Measurements from ENCODE around the gene UBE2G2. TPM values are rescaled to one million over a fixed set of nuclear protein-coding genes. Genes with fewer than 3 reads are reported as not detected.

Gene UBE2G2
- total RNA-seq, 1 experiment from 2014 or later = 117 TPM

DNA sequence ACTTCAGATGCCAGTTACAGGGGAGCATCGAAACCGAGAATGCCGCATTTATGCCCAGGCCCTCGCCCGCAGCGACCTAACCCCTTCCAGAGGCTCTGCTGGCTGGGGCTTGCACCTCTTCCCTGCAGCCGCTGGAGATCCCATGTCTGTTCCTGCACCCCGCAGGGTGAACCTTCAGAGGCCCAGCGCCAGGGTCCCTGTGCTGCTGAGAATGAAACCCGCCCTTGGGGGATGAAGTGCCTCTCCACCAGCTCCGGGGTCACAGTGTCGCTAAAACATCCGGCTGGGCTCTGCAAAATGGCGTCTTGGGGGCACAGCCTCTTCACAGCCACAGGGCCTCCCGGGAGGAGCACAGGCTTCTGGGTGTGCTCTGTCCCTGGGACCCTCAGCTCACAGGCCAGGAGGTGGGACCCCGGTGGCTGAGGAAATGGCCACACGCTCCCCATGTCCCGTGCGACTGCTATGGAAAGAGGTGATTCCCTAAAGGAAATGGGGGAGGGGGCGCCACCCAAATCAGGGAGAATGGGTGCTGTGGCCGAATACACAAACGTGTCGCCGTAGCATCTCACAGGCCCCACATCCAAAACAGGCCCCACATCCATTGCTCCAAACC is 50.3 kb downstream of the UBE2G2 start:
- H3K4me1 Mint-ChIP-seq = peaks cover 55% of the 10 kb centered on the region
- H3K27ac Mint-ChIP-seq = no peak overlapping the region
- H3K4me3 Mint-ChIP-seq = no peak overlapping the region
- H3K27me3 Mint-ChIP-seq (ENCODE audit: low read depth) = peaks cover 36% of the 10 kb centered on the region
- DNase-seq (ENCODE audit: low spot score) (no peak), ATAC-seq (no peak)
- peaks cover 44% of the 10 kb centered on the region for H3K36me3 Mint-ChIP-seq
- CTCF ChIA-PET = interaction anchor here (0.9 to 2.8 kb wide), 2 partner anchors 10 to 241 kb away, joined by 3 to 7 read pairs; no protein-coding TSS in a partner anchor
- TF ChIP-seq CREM (CRISPR knock-in tag; IDR thresholded peaks at IDR 0.05) (no peak), FOXJ3 (CRISPR knock-in tag; IDR thresholded peaks at IDR 0.05; ENCODE audit: borderline replicate concordance) (no peak), NFATC4 (CRISPR knock-in tag; IDR thresholded peaks at IDR 0.05) (no peak), HMGA2 (CRISPR knock-in tag; IDR thresholded peaks at IDR 0.05) (no peak), NR2C2 (CRISPR knock-in tag; IDR thresholded peaks at IDR 0.05) (no peak), ETV6 (CRISPR knock-in tag; IDR thresholded peaks at IDR 0.05) (no peak), SP1 (CRISPR knock-in tag; conservative IDR thresholded peaks at IDR 0.05) (no peak), FOXK1 (CRISPR knock-in tag; IDR thresholded peaks at IDR 0.05) (no peak), CBFB (CRISPR knock-in tag; IDR thresholded peaks at IDR 0.05; ENCODE audit: low read depth) (no peak), TP53 (CRISPR knock-in tag; IDR thresholded peaks at IDR 0.05) (no peak), TEAD4 (CRISPR knock-in tag; IDR thresholded peaks at IDR 0.05) (no peak), GTF2I (CRISPR knock-in tag; conservative IDR thresholded peaks at IDR 0.05) (no peak), ZNF263 (CRISPR knock-in tag; IDR thresholded peaks at IDR 0.05; ENCODE audit: low read depth) (no peak)
- TF ChIP-seq, protein P1, sequence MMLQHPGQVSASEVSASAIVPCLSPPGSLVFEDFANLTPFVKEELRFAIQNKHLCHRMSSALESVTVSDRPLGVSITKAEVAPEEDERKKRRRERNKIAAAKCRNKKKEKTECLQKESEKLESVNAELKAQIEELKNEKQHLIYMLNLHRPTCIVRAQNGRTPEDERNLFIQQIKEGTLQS (CRISPR knock-in tag; conservative IDR thresholded peaks at IDR 0.05) = no peak
- TF ChIP-seq, protein P2, sequence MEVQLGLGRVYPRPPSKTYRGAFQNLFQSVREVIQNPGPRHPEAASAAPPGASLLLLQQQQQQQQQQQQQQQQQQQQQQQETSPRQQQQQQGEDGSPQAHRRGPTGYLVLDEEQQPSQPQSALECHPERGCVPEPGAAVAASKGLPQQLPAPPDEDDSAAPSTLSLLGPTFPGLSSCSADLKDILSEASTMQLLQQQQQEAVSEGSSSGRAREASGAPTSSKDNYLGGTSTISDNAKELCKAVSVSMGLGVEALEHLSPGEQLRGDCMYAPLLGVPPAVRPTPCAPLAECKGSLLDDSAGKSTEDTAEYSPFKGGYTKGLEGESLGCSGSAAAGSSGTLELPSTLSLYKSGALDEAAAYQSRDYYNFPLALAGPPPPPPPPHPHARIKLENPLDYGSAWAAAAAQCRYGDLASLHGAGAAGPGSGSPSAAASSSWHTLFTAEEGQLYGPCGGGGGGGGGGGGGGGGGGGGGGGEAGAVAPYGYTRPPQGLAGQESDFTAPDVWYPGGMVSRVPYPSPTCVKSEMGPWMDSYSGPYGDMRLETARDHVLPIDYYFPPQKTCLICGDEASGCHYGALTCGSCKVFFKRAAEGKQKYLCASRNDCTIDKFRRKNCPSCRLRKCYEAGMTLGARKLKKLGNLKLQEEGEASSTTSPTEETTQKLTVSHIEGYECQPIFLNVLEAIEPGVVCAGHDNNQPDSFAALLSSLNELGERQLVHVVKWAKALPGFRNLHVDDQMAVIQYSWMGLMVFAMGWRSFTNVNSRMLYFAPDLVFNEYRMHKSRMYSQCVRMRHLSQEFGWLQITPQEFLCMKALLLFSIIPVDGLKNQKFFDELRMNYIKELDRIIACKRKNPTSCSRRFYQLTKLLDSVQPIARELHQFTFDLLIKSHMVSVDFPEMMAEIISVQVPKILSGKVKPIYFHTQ (CRISPR knock-in tag; IDR thresholded peaks at IDR 0.05) = no peak
- TF ChIP-seq, protein P3, sequence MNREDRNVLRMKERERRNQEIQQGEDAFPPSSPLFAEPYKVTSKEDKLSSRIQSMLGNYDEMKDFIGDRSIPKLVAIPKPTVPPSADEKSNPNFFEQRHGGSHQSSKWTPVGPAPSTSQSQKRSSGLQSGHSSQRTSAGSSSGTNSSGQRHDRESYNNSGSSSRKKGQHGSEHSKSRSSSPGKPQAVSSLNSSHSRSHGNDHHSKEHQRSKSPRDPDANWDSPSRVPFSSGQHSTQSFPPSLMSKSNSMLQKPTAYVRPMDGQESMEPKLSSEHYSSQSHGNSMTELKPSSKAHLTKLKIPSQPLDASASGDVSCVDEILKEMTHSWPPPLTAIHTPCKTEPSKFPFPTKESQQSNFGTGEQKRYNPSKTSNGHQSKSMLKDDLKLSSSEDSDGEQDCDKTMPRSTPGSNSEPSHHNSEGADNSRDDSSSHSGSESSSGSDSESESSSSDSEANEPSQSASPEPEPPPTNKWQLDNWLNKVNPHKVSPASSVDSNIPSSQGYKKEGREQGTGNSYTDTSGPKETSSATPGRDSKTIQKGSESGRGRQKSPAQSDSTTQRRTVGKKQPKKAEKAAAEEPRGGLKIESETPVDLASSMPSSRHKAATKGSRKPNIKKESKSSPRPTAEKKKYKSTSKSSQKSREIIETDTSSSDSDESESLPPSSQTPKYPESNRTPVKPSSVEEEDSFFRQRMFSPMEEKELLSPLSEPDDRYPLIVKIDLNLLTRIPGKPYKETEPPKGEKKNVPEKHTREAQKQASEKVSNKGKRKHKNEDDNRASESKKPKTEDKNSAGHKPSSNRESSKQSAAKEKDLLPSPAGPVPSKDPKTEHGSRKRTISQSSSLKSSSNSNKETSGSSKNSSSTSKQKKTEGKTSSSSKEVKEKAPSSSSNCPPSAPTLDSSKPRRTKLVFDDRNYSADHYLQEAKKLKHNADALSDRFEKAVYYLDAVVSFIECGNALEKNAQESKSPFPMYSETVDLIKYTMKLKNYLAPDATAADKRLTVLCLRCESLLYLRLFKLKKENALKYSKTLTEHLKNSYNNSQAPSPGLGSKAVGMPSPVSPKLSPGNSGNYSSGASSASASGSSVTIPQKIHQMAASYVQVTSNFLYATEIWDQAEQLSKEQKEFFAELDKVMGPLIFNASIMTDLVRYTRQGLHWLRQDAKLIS (CRISPR knock-in tag; IDR thresholded peaks at IDR 0.05; ENCODE audit: borderline replicate concordance) = no peak
- TF ChIP-seq, protein P4, sequence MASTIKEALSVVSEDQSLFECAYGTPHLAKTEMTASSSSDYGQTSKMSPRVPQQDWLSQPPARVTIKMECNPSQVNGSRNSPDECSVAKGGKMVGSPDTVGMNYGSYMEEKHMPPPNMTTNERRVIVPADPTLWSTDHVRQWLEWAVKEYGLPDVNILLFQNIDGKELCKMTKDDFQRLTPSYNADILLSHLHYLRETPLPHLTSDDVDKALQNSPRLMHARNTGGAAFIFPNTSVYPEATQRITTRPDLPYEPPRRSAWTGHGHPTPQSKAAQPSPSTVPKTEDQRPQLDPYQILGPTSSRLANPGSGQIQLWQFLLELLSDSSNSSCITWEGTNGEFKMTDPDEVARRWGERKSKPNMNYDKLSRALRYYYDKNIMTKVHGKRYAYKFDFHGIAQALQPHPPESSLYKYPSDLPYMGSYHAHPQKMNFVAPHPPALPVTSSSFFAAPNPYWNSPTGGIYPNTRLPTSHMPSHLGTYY (CRISPR knock-in tag; IDR thresholded peaks at IDR 0.05) = no peak
- TF ChIP-seq, protein P5, sequence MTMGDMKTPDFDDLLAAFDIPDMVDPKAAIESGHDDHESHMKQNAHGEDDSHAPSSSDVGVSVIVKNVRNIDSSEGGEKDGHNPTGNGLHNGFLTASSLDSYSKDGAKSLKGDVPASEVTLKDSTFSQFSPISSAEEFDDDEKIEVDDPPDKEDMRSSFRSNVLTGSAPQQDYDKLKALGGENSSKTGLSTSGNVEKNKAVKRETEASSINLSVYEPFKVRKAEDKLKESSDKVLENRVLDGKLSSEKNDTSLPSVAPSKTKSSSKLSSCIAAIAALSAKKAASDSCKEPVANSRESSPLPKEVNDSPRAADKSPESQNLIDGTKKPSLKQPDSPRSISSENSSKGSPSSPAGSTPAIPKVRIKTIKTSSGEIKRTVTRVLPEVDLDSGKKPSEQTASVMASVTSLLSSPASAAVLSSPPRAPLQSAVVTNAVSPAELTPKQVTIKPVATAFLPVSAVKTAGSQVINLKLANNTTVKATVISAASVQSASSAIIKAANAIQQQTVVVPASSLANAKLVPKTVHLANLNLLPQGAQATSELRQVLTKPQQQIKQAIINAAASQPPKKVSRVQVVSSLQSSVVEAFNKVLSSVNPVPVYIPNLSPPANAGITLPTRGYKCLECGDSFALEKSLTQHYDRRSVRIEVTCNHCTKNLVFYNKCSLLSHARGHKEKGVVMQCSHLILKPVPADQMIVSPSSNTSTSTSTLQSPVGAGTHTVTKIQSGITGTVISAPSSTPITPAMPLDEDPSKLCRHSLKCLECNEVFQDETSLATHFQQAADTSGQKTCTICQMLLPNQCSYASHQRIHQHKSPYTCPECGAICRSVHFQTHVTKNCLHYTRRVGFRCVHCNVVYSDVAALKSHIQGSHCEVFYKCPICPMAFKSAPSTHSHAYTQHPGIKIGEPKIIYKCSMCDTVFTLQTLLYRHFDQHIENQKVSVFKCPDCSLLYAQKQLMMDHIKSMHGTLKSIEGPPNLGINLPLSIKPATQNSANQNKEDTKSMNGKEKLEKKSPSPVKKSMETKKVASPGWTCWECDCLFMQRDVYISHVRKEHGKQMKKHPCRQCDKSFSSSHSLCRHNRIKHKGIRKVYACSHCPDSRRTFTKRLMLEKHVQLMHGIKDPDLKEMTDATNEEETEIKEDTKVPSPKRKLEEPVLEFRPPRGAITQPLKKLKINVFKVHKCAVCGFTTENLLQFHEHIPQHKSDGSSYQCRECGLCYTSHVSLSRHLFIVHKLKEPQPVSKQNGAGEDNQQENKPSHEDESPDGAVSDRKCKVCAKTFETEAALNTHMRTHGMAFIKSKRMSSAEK (CRISPR knock-in tag; IDR thresholded peaks at IDR 0.05; ENCODE audit: borderline replicate concordance) = no peak
- TF ChIP-seq, protein P6, sequence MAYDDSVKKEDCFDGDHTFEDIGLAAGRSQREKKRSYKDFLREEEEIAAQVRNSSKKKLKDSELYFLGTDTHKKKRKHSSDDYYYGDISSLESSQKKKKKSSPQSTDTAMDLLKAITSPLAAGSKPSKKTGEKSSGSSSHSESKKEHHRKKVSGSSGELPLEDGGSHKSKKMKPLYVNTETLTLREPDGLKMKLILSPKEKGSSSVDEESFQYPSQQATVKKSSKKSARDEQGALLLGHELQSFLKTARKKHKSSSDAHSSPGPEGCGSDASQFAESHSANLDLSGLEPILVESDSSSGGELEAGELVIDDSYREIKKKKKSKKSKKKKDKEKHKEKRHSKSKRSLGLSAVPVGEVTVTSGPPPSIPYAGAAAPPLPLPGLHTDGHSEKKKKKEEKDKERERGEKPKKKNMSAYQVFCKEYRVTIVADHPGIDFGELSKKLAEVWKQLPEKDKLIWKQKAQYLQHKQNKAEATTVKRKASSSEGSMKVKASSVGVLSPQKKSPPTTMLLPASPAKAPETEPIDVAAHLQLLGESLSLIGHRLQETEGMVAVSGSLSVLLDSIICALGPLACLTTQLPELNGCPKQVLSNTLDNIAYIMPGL (CRISPR knock-in tag; IDR thresholded peaks at IDR 0.05) = no peak
- TF ChIP-seq, protein P7, sequence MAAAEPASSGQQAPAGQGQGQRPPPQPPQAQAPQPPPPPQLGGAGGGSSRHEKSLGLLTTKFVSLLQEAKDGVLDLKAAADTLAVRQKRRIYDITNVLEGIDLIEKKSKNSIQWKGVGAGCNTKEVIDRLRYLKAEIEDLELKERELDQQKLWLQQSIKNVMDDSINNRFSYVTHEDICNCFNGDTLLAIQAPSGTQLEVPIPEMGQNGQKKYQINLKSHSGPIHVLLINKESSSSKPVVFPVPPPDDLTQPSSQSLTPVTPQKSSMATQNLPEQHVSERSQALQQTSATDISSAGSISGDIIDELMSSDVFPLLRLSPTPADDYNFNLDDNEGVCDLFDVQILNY (CRISPR knock-in tag; IDR thresholded peaks at IDR 0.05) = no peak
- H3K9me3 Mint-ChIP-seq = peaks cover 33% of the 10 kb centered on the region
- POLR2A ChIA-PET = no interaction called here
